SK-N-SH treated with all-trans-retinoic acid at 6 μM for 48 hours (cell line): ENCODE measurements around the gene TMEM62.
"Not testable (repeated sequence)": the region's sequence is repeated elsewhere in the genome, so short reads cannot be mapped to it uniquely, and the experiment has no call there.

Experiments used
- ATAC-seq: fragments of 200-7000 bp; cut with Tn5 transposase; 3 replicates; pipeline ENCODE4 v1.9.1; 2020; ENCODE audit warnings: mild to moderate bottlenecking, moderate library complexity
- ARNTL ChIP-seq: fragments of 450-650 bp; formaldehyde crosslinking; IDR thresholded peaks from 2 replicates; pipeline ENCODE4 v1.5.0; 2020; ENCODE audit warnings: low read depth, mild to moderate bottlenecking, moderate library complexity, borderline replicate concordance
- BACH2 ChIP-seq: fragments of 250-450 bp; sonication (Bioruptor Pico); IDR thresholded peaks from 2 replicates; pipeline ENCODE4 v1.9.0; 2021; ENCODE audit warnings: mild to moderate bottlenecking, borderline replicate concordance
- CSDC2 ChIP-seq: fragments of 250-450 bp; sonication (Bioruptor Pico); IDR thresholded peaks from 2 replicates; pipeline ENCODE4 v1.5.0; 2020; ENCODE audit warnings: mild to moderate bottlenecking, moderate library complexity
- ESRRG ChIP-seq: fragments of 250-450 bp; sonication (Bioruptor Pico); IDR thresholded peaks from 2 replicates; pipeline ENCODE4 v1.6.1; 2021; ENCODE audit warnings: mild to moderate bottlenecking
- GLIS3 ChIP-seq: fragments of 250-450 bp; sonication (Bioruptor Pico); IDR thresholded peaks from 2 replicates; pipeline ENCODE4 v1.5.0; 2020; ENCODE audit warnings: mild to moderate bottlenecking, moderate library complexity
- OSR1 ChIP-seq: fragments of 250-450 bp; sonication (Bioruptor Pico); IDR thresholded peaks from 2 replicates; pipeline ENCODE4 v1.8.0; 2022; ENCODE audit warnings: moderate library complexity, mild to moderate bottlenecking, inconsistent platforms
- PPARA ChIP-seq: fragments of 250-450 bp; sonication (Bioruptor Pico); IDR thresholded peaks from 2 replicates; pipeline ENCODE4 v1.5.0; 2020; ENCODE audit warnings: mild to moderate bottlenecking, borderline replicate concordance
- RARB ChIP-seq: fragments of 250-450 bp; sonication (Bioruptor Pico); IDR thresholded peaks from 2 replicates; pipeline ENCODE4 v1.8.0; 2021; ENCODE audit warnings: mild to moderate bottlenecking, moderate library complexity
- SNAI2 ChIP-seq: fragments of 250-450 bp; sonication (Bioruptor Pico); IDR thresholded peaks from 2 replicates; pipeline ENCODE4 v1.5.0; 2020; ENCODE audit warnings: mild to moderate bottlenecking, moderate library complexity
- TCF4 ChIP-seq: fragments of 250-450 bp; sonication (Bioruptor Pico); IDR thresholded peaks from 2 replicates; pipeline ENCODE4 v1.8.0; 2021; ENCODE audit warnings: mild to moderate bottlenecking, moderate library complexity, borderline replicate concordance
- TOX ChIP-seq: fragments of 250-450 bp; sonication (Bioruptor Pico); IDR thresholded peaks from 2 replicates; pipeline ENCODE4 v1.8.0; 2021; ENCODE audit warnings: mild to moderate bottlenecking, moderate library complexity, borderline replicate concordance
- ZC3H10 ChIP-seq: fragments of 250-450 bp; sonication (Bioruptor Pico); IDR thresholded peaks from 2 replicates; pipeline ENCODE4 v1.5.1; 2021; ENCODE audit warnings: mild to moderate bottlenecking, moderate library complexity
- ZFP3 ChIP-seq: fragments of 250-450 bp; sonication (Bioruptor Pico); IDR thresholded peaks from 2 replicates; pipeline ENCODE4 v1.5.0; 2020; ENCODE audit warnings: mild to moderate bottlenecking, moderate library complexity
- ZFP30 ChIP-seq: fragments of 450-650 bp; formaldehyde crosslinking; IDR thresholded peaks from 2 replicates; pipeline ENCODE4 v1.5.0; 2022; ENCODE audit warnings: mild to moderate bottlenecking, moderate library complexity
- ZNF565 ChIP-seq: fragments of 450-650 bp; formaldehyde crosslinking; conservative IDR thresholded peaks from 2 replicates; pipeline ENCODE4 v1.5.0; 2020; ENCODE audit warnings: low read depth, mild to moderate bottlenecking, moderate library complexity
- ZNF70 ChIP-seq: fragments of 450-650 bp; formaldehyde crosslinking; IDR thresholded peaks from 2 replicates; pipeline ENCODE4 v1.5.0; 2020; ENCODE audit warnings: mild to moderate bottlenecking, moderate library complexity
- ZNF8 ChIP-seq: fragments of 450-650 bp; formaldehyde crosslinking; IDR thresholded peaks from 2 replicates; pipeline ENCODE4 v1.5.0; 2020; ENCODE audit warnings: mild to moderate bottlenecking, moderate library complexity
- TF ChIP-seq, protein P1 (sequence below): fragments of 250-450 bp; sonication (Bioruptor Pico); IDR thresholded peaks from 2 replicates; pipeline ENCODE4 v1.8.0; 2020; ENCODE audit warnings: mild to moderate bottlenecking, moderate library complexity, borderline replicate concordance
- TF ChIP-seq, protein P2 (sequence below): fragments of 250-450 bp; sonication (Bioruptor Pico); IDR thresholded peaks from 2 replicates; pipeline ENCODE4 v1.5.0; 2020; ENCODE audit warnings: mild to moderate bottlenecking, moderate library complexity
- TF ChIP-seq, protein P3 (sequence below): fragments of 250-450 bp; sonication (Bioruptor Pico); IDR thresholded peaks from 2 replicates; pipeline ENCODE4 v1.8.0; 2021; ENCODE audit warnings: low read depth, mild to moderate bottlenecking, moderate library complexity, borderline replicate concordance

The TMEM62 gene

DNA sequence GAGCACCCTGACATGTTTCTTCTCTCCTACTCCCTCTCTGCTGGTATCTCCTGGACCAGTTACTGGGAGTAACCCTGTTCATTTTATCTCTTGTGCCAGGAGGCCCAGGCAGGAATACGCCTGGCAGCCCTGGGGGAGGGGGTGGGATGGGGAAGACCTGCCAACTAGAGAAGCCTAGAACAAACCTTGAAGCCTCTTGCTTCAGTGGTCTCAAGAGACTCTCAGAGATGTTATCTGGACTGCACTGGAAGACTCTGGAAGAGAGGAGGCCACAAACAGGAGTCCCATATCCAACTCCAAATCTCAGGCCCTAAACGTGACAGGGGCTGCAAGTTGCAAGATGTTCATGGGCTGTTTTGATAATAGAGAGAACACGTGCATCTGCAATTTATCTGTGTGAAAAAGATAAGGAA, 87.6 kb downstream of the TMEM62 start, which contains the start of gene EPB42:
EPB42 (minus strand) TSS at position 28 of the 413 bp plus-strand sequence. CDS start 193 bp downstream, outside the sequence.
- ATAC-seq = no peak
- TF ChIP-seq ZNF565 (CRISPR knock-in tag) (no peak), ZC3H10 (CRISPR knock-in tag) (no peak)

DNA sequence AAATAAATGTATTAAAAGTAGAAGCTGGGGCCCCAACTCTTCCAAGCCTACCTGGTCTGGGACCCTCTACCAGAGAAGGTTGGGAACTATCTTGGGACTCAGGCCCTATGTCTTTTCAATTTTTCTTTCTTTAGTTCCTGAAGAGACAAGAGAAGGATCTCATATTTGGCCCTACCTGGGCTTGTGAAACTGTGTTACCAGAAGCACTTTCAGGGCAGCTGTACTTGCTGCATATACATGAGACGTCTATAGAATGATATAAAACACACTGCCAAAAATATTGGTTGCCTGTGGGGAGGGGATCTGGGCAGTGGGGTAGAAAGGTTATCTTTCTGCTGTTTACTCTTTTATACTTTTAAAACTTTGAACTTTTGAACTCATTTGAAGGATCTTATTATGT, 88.0 kb downstream of the TMEM62 start:
- no peak for TF ChIP-seq SNAI2 (CRISPR knock-in tag)
- no peak for TF ChIP-seq ARNTL
- TF ChIP-seq, protein P1, sequence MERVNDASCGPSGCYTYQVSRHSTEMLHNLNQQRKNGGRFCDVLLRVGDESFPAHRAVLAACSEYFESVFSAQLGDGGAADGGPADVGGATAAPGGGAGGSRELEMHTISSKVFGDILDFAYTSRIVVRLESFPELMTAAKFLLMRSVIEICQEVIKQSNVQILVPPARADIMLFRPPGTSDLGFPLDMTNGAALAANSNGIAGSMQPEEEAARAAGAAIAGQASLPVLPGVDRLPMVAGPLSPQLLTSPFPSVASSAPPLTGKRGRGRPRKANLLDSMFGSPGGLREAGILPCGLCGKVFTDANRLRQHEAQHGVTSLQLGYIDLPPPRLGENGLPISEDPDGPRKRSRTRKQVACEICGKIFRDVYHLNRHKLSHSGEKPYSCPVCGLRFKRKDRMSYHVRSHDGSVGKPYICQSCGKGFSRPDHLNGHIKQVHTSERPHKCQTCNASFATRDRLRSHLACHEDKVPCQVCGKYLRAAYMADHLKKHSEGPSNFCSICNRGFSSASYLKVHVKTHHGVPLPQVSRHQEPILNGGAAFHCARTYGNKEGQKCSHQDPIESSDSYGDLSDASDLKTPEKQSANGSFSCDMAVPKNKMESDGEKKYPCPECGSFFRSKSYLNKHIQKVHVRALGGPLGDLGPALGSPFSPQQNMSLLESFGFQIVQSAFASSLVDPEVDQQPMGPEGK (CRISPR knock-in tag) = no peak
- no peak for TF ChIP-seq ZNF565 (CRISPR knock-in tag)
- no peak for TF ChIP-seq OSR1
- no peak for TF ChIP-seq ZC3H10 (CRISPR knock-in tag)
- TF ChIP-seq, protein P2, sequence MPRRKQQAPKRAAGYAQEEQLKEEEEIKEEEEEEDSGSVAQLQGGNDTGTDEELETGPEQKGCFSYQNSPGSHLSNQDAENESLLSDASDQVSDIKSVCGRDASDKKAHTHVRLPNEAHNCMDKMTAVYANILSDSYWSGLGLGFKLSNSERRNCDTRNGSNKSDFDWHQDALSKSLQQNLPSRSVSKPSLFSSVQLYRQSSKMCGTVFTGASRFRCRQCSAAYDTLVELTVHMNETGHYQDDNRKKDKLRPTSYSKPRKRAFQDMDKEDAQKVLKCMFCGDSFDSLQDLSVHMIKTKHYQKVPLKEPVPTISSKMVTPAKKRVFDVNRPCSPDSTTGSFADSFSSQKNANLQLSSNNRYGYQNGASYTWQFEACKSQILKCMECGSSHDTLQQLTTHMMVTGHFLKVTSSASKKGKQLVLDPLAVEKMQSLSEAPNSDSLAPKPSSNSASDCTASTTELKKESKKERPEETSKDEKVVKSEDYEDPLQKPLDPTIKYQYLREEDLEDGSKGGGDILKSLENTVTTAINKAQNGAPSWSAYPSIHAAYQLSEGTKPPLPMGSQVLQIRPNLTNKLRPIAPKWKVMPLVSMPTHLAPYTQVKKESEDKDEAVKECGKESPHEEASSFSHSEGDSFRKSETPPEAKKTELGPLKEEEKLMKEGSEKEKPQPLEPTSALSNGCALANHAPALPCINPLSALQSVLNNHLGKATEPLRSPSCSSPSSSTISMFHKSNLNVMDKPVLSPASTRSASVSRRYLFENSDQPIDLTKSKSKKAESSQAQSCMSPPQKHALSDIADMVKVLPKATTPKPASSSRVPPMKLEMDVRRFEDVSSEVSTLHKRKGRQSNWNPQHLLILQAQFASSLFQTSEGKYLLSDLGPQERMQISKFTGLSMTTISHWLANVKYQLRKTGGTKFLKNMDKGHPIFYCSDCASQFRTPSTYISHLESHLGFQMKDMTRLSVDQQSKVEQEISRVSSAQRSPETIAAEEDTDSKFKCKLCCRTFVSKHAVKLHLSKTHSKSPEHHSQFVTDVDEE (CRISPR knock-in tag) = no peak
- ATAC-seq = no peak

DNA sequence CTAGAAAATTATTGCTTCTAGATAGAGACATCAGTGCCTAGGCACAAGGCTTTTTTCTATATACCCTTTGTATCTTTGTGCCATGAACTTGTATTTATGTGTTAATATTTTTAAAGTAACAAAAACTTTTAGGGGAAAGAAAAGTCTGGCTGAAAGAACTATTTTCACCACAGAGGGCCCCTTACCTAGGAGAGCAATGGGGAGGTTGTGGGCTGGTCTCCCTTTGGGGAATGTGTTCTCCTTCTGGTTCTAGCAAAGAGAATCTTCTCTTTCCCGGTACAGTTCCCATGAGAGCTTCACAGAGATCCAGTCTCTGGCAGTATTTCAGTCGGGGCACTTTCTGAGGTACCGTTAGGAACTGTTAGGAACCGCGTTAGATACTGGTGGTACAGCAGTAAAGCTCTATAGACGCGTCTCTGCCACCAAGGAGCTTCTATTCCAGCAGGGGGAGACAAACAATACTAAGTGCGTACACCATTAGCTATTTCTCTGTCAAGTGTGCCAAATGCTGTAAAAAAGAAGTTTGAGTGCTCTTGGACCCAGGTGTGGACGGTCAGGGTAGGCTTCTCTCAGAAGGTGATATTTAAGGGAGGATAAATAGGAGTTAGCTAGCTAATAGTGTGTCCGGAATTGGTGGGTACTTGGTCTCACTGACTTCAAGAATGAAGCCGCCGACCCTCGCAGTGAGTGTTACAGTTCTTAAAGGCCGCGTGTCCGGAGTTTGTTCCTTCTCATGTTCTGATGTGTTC, 92.0 kb downstream of the TMEM62 start:
- TF ChIP-seq PPARA (CRISPR knock-in tag) (no peak), OSR1 (no peak), TOX (CRISPR knock-in tag) (no peak), GLIS3 (CRISPR knock-in tag) (no peak), SNAI2 (CRISPR knock-in tag) (no peak), ESRRG (CRISPR knock-in tag) (no peak)
- TF ChIP-seq, all 23 proteins: peak for 0
- peak; percentile 98 for ATAC-seq

DNA sequence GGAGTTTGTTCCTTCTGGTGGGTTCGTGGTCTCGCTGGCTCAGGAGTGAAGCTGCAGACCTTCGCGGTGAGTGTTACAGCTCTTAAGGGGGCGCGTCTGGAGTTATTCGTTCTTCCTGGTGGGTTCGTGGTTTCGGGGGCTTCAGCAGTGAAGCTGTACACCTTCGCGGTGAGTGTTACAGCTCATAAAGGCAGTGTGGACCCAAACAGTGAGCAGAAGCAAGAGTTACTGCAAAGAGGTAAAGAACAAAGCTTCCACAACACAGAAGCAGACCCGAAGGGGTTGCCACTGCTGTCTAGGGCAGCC, 92.5 kb downstream of the TMEM62 start:
- ATAC-seq = not testable (repeated sequence)

DNA sequence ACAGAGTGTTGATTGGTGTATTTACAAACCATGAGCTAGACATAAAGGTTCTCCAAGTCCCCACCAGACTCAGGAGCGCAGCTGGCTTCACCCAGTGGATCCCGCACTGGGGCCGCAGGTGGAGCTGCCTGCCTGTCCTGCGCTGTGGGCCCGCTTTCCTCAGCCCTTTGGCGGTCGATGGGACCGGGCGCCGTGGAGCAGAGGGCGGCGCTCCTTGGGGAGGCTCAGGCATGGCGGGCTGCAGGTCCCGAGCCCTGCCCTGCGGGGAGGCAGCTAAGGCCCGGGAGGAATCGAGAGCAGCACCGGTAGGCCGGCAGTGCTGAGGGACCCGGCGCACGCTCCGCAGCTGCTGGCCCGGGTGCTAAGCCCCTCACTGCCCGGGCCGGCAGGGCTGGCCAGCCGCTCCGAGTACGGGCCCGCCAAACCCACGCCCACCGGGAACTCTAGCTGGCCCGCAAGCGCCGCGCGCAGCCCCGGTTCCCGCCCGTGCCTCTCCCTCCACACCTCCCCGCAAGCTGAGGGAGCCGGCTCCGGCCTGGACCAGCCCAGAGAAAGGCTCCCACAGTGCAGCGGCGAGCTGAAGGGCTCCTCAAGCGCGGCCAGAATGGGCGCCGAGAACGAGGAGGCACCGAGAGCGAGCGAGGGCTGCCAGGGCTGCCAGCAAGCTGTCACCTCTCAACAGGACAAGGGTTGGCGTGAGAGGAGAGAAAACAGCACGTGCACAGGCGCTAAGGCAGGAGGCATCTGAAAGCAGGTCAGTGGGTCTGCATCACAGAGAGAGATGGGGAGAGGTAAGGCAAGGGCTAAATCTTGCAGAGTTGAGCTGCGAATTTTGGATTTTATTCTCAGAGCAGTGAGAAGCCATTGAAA, 93.3 kb downstream of the TMEM62 start:
- no peak for ATAC-seq
- TF ChIP-seq OSR1 (no peak), PPARA (CRISPR knock-in tag) (no peak), ZFP30 (no peak), BACH2 (CRISPR knock-in tag) (no peak), ZNF70 (CRISPR knock-in tag) (no peak), SNAI2 (CRISPR knock-in tag) (no peak), GLIS3 (CRISPR knock-in tag) (no peak), ZC3H10 (CRISPR knock-in tag) (no peak), TOX (CRISPR knock-in tag) (no peak)
- TF ChIP-seq, protein P1 (CRISPR knock-in tag) = no peak

DNA sequence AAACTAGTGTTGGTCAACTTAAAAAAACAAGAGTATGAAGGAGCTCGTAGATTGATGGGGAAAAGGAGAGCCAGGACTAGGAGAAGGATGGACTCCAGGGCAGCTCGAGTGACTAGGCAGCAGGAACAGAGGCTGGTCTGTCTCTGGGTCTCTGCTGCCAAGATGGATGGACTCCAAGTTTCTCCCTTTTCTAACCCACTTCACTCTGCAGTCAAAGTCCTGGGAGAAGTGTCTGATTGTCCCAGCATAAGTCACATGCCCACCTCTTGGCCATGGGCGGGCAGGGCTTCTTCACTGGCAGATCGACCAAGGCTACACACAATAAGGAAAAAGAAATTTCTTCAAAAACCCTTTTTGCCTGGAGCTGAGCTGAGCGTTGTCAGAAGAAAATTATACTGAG, 96.6 kb downstream of the TMEM62 start:
- no peak for ATAC-seq
- TF ChIP-seq SNAI2 (CRISPR knock-in tag) (no peak), OSR1 (no peak), ZNF8 (CRISPR knock-in tag) (no peak), GLIS3 (CRISPR knock-in tag) (no peak), ZFP3 (CRISPR knock-in tag) (no peak), CSDC2 (CRISPR knock-in tag) (no peak), RARB (no peak), TCF4 (no peak), PPARA (CRISPR knock-in tag) (no peak), ESRRG (CRISPR knock-in tag) (no peak), ARNTL (no peak), BACH2 (CRISPR knock-in tag) (no peak), ZNF565 (CRISPR knock-in tag) (no peak), ZFP30 (no peak)
- TF ChIP-seq, protein P3, sequence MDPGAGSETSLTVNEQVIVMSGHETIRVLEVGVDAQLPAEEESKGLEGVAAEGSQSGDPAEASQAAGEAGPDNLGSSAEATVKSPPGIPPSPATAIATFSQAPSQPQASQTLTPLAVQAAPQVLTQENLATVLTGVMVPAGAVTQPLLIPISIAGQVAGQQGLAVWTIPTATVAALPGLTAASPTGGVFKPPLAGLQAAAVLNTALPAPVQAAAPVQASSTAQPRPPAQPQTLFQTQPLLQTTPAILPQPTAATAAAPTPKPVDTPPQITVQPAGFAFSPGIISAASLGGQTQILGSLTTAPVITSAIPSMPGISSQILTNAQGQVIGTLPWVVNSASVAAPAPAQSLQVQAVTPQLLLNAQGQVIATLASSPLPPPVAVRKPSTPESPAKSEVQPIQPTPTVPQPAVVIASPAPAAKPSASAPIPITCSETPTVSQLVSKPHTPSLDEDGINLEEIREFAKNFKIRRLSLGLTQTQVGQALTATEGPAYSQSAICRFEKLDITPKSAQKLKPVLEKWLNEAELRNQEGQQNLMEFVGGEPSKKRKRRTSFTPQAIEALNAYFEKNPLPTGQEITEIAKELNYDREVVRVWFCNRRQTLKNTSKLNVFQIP = no peak
